DOHH2 (cell line): ENCODE results near the gene DIO2.

Source experiments
- CTCF ChIP-seq: fragments of 200-600 bp; sonication (generic); IDR thresholded peaks from one replicate; pipeline ENCODE4 v1.5.1; 2014; ENCODE audit warnings: antibody characterized with exemption, mild to moderate bottlenecking, low read depth, low read length; ENCODE audit not compliant: poor library complexity, severe bottlenecking
- EZH2phosphoT487 ChIP-seq: fragments of 200-600 bp; sonication (generic); IDR thresholded peaks from 2 replicates; pipeline ENCODE4 v1.6.1; 2017; ENCODE audit warnings: borderline replicate concordance, mild to moderate bottlenecking, antibody characterized with exemption, low read length, moderate library complexity, mixed read lengths

- TF ChIP-seq CTCF (no peak), EZH2phosphoT487 (no peak)
These were observed 43.4 kb downstream of the DIO2 start for GRCh38 chr14:80167793-80168448.
